ENCODE results near the gene LRRC25.
"Not testable (repeated sequence)": the region's sequence is repeated elsewhere in the genome, so short reads cannot be mapped to it uniquely, and the experiment has no call there.

The LRRC25 gene

GRCh38 chr19:18424122-18424889 lies 26.9 kb upstream of the LRRC25 start:
- DNase-seq: no peak

- DNase-seq: no peak
Observed at GRCh38 chr19:18423258-18424020, 26.0 kb upstream of the LRRC25 start.

GRCh38 chr19:18422530-18423191 lies 25.2 kb upstream of the LRRC25 start:
- DNase-seq: no peak

GRCh38 chr19:18421371-18421959 lies 24.0 kb upstream of the LRRC25 start:
- no peak for DNase-seq

- no peak for DNase-seq
Observed at GRCh38 chr19:18420930-18421329, 23.5 kb upstream of the LRRC25 start.

GRCh38 chr19:18419699-18420460 lies 22.5 kb upstream of the LRRC25 start:
- DNase-seq: no peak

- DNase-seq: peak; percentile 82
Observed at GRCh38 chr19:18419195-18419698, 21.8 kb upstream of the LRRC25 start, which contains the start of gene SSBP4. Gene SSBP4 (plus strand): TSS chr19:18419398. CDS start chr19:18419649, 251 bp downstream.

- DNase-seq: peak; percentile 36
Observed at GRCh38 chr19:18418483-18419194, 21.2 kb upstream of the LRRC25 start.

GRCh38 chr19:18418029-18418482 lies 20.6 kb upstream of the LRRC25 start:
- DNase-seq: no peak

- peak; percentile 90 for DNase-seq
Observed at GRCh38 chr19:18417250-18418028, 20.0 kb upstream of the LRRC25 start.

GRCh38 chr19:18416778-18417249 lies 19.4 kb upstream of the LRRC25 start:
- DNase-seq: peak; percentile 91

GRCh38 chr19:18415178-18415867 lies 17.9 kb upstream of the LRRC25 start:
- peak; percentile 78 for DNase-seq

- no peak for DNase-seq
Observed at GRCh38 chr19:18414504-18415177, 17.2 kb upstream of the LRRC25 start.

- DNase-seq: no peak
Observed at GRCh38 chr19:18412610-18413239, 15.3 kb upstream of the LRRC25 start.

GRCh38 chr19:18408053-18408476 lies 10.6 kb upstream of the LRRC25 start:
- no peak for DNase-seq

- DNase-seq: no peak
Observed at GRCh38 chr19:18406749-18407148, 9.3 kb upstream of the LRRC25 start.

- not testable (repeated sequence) for DNase-seq
Observed at GRCh38 chr19:18405754-18406153, 8.3 kb upstream of the LRRC25 start.

Data from fibroblast of skin of back (primary cell).